SKM-1 (cell line): ENCODE data around the gene MTERF1.

Source experiments
- DNase-seq: peaks from one replicate; lab custom pipeline; 2025; ENCODE audit not compliant: unreplicated experiment; lab: John Stamatoyannopoulos, UW

The MTERF1 gene

GRCh38 chr7:91835826-91836368 is 44.6 kb downstream of the MTERF1 start:
- DNase-seq, result no peak

- DNase-seq, result no peak
Observed at GRCh38 chr7:91835091-91835825, 45.2 kb downstream of the MTERF1 start.

- no peak for DNase-seq
Observed at GRCh38 chr7:91832493-91833045, 47.9 kb downstream of the MTERF1 start.

GRCh38 chr7:91827169-91827568 is 53.3 kb downstream of the MTERF1 start:
- no peak for DNase-seq

- DNase-seq, result no peak
Observed at GRCh38 chr7:91826377-91826776, 54.1 kb downstream of the MTERF1 start.

- DNase-seq, result no peak
Observed at GRCh38 chr7:91824201-91824600, 56.3 kb downstream of the MTERF1 start.
